ENCODE measurements around the gene SOX6. TPM values are rescaled to one million over a fixed set of nuclear protein-coding genes. Genes with fewer than 3 reads are reported as not detected.

Gene SOX6
- total RNA-seq, 2 experiments from 2014 or later, result 0.36 TPM; not detected in 1

- ChIA-PET POLR2A (no interaction called here), CTCF (no interaction called here)
- TF ChIP-seq CTCF (IDR thresholded peaks at IDR 0.05), result no peak
- no peaks in the 10 kb centered on the region for H3K9me3 Mint-ChIP-seq
- DNase-seq (no peak), ATAC-seq (no peak)
- H3K36me3 Mint-ChIP-seq (ENCODE audit: low read depth), result no peaks in the 10 kb centered on the region
- no peak overlapping the region for H3K4me3 Mint-ChIP-seq
- H3K27ac Mint-ChIP-seq, result no peak overlapping the region
- H3K4me1 Mint-ChIP-seq (ENCODE audit: low read depth), result peaks cover 2% of the 10 kb centered on the region
- intact Hi-C loops (cut with micrococcal nuclease), result no loop called here
- H3K27me3 Mint-ChIP-seq, result no peaks in the 10 kb centered on the region
Observed at GRCh38 chr11:15971215-15971546, 385.2 kb downstream of the SOX6 start.

- no peak for ATAC-seq
Observed at GRCh38 chr11:15970506-15971214, 385.7 kb downstream of the SOX6 start.

GRCh38 chr11:15969701-15970329 is 386.5 kb downstream of the SOX6 start:
- Mint-ChIP-seq H3K27me3 (no peaks in the 10 kb centered on the region), H3K36me3 (ENCODE audit: low read depth) (no peaks in the 10 kb centered on the region), H3K4me1 (ENCODE audit: low read depth) (peaks cover 2% of the 10 kb centered on the region), H3K27ac (no peak overlapping the region), H3K4me3 (no peak overlapping the region), H3K9me3 (no peaks in the 10 kb centered on the region)
- CTCF ChIA-PET, result no interaction called here
- no peak for TF ChIP-seq CTCF (IDR thresholded peaks at IDR 0.05)
- ATAC-seq (no peak), DNase-seq (no peak)
- intact Hi-C loops (cut with micrococcal nuclease), result no loop called here
- POLR2A ChIA-PET, result no interaction called here

More at GRCh38 chr11:15970506-15971214, 385.7 kb downstream of the SOX6 start:
- ChIA-PET CTCF (no interaction called here), POLR2A (no interaction called here)
- intact Hi-C loops (cut with micrococcal nuclease), result no loop called here
- TF ChIP-seq CTCF (IDR thresholded peaks at IDR 0.05), result no peak
- no peak for DNase-seq
- Mint-ChIP-seq H3K27ac (no peak overlapping the region), H3K27me3 (no peaks in the 10 kb centered on the region), H3K4me1 (ENCODE audit: low read depth) (peaks cover 2% of the 10 kb centered on the region), H3K9me3 (no peaks in the 10 kb centered on the region), H3K36me3 (ENCODE audit: low read depth) (no peaks in the 10 kb centered on the region), H3K4me3 (no peak overlapping the region)

- no peak for ATAC-seq
Observed at GRCh38 chr11:15969281-15969680, 387.1 kb downstream of the SOX6 start.

More at GRCh38 chr11:15969281-15969680, 387.1 kb downstream of the SOX6 start:
- TF ChIP-seq CTCF (IDR thresholded peaks at IDR 0.05), result no peak
- H3K4me3 Mint-ChIP-seq, result no peak overlapping the region
- intact Hi-C loops (cut with micrococcal nuclease), result no loop called here
- ChIA-PET POLR2A (no interaction called here), CTCF (no interaction called here)
- H3K36me3 Mint-ChIP-seq (ENCODE audit: low read depth), result no peaks in the 10 kb centered on the region
- H3K4me1 Mint-ChIP-seq (ENCODE audit: low read depth), result peaks cover 2% of the 10 kb centered on the region
- H3K27ac Mint-ChIP-seq, result no peak overlapping the region
- no peaks in the 10 kb centered on the region for H3K9me3 Mint-ChIP-seq
- DNase-seq, result no peak
- no peaks in the 10 kb centered on the region for H3K27me3 Mint-ChIP-seq
